ENCODE results near the gene KCNMA1.

Gene KCNMA1

DNA sequence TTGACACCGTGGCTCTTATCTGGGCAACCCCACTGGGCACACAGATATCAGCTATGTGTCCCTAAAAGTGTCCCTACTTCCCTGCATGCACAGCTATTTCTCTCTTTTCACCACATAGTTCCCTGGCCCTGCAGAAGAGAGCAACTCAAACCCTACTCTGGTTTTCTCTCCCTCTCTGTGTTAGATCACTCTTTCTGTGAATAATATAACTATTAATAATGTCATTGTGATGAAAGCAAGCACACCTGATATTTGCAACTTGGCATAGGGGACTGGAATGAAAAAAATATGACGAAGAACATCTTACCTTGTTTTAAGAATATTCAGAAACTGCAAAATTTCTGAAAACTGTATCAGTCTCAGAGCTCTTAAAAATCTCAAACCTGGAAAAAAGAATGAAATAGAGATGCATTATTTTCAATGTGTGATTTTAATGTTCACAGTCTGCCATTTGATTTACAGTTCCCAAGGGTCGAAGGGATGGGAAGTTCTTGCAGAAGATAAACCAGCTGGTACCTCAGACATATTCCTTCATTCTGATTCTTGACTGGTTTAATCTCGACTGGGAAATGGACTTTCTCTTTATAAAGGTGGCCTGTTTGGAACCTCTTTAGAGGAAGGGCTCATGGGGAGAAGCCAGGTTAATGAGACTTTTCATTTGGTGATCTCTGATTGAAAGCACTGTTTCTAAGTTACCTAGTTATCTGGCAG, 516.8 kb downstream of the KCNMA1 start:
- no peak for DNase-seq

DNA sequence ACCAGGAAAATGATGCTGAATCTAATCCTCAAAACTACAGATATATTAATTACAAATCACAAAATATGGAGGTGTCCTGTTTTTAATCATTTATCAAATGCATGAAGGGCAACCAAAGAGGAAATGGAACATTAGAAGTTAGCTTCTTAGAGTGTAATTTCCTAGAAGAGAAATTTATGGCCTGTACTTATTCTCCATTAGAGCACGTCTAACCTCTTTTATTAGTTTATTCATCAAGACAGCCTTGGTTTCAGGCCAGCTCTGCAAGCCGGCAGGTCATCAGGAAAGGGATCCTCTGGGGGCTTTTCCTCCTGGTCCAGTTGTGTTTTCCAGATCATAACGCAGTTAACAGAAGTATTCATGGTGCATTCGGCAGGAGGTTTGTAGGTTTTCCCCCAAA, 517.6 kb downstream of the KCNMA1 start:
- DNase-seq: no peak

DNA sequence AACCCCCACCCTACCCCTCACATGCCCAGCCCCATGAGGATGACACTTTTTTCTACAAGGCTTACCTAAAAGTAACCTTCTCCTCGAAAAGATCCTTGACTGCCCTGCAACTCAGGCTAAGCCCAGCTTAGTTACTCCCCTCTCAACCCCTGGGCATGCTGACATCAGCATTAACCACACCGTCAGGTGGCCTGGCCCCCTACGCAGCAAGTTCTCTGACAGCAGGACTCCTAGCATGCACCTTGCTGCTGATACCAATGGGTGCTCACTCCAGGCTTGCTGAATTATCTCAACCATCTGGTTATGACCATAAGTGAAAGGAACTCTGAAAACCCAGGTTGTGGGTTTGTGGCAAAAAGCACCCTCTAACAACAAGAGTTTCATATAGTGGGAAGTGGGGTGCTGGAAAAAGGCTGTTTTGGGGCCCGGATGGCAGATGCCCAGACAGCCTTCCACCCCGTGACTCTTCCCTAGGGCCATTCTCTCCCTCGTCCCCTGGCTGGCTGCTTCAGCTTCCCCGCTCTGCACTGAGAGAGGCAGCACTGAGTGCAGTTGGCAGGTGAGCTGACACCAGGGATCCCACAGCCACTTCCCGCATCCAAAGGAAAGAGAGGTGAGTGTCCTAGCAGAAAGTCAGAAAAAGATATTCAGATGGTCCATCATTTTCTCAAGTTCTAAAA, 518.9 kb downstream of the KCNMA1 start:
- DNase-seq: no peak

DNA sequence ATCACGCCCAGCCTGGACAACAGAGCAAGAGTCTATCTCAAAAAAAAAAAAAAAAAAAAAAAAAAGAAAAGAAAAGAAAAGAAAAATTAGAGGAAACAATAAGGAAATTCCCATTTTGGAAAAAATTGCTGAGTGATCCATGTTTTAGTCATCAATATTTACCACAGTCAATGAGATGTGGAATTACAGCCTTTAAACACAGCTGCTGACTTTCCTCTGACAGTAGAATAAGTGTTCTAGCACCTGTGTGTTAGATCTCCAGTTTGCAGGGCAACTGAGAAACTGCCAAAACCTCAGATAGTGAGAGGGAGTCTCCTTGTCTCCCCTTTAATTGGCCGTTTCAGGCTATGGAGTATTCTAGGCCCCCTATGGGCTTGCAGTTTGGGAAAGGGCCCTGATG, 520.1 kb downstream of the KCNMA1 start:
- no peak for DNase-seq

DNA sequence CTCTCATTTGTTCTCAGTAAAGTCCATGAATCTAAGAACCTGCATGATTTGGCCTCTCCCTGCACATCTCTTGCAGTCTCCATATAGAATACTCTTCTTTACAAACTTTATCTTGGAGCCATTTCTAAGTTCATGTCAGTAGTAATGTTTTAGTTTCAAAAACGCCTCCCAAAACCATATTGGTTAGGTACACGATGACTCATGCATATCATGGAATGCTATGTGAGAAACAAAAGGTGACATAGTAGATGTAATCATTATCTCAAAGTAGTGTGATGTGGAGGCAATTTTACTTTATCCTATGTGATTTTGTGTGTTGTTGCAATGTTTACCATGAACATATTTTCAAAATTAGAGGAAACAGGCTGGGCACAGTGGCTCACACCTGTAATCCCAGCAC, 520.7 kb downstream of the KCNMA1 start:
- DNase-seq: no peak

DNA sequence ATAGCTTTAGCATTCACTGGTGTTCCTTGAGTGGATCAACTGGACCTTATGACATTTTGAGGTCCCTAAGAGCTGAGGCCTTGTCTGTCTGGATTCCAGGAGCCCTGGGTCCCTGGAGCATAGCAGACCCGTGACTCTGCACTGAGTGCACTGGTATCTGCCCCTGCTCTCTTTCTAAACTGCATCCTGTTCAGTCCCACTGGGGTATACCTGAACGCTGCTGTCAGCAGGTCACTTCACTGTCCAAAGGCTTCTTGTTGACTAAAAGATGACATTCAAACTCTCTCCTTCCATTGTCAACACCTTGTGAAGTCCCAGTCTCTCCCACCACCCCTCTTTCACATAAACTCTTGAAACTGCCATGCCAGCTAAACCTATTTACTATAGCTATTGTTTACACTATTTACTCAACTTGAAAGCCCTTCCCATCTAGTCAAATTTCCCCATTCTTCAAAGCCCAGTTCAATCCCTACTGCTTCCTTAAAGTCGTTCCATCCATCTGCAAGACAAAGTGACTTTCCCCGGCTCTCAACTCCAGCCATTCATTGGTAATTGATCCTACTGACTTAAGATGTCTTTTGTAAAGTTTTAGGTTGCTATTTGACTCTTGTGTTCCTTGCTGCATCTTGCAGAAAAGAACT, 523.3 kb downstream of the KCNMA1 start:
- DNase-seq: no peak

DNA sequence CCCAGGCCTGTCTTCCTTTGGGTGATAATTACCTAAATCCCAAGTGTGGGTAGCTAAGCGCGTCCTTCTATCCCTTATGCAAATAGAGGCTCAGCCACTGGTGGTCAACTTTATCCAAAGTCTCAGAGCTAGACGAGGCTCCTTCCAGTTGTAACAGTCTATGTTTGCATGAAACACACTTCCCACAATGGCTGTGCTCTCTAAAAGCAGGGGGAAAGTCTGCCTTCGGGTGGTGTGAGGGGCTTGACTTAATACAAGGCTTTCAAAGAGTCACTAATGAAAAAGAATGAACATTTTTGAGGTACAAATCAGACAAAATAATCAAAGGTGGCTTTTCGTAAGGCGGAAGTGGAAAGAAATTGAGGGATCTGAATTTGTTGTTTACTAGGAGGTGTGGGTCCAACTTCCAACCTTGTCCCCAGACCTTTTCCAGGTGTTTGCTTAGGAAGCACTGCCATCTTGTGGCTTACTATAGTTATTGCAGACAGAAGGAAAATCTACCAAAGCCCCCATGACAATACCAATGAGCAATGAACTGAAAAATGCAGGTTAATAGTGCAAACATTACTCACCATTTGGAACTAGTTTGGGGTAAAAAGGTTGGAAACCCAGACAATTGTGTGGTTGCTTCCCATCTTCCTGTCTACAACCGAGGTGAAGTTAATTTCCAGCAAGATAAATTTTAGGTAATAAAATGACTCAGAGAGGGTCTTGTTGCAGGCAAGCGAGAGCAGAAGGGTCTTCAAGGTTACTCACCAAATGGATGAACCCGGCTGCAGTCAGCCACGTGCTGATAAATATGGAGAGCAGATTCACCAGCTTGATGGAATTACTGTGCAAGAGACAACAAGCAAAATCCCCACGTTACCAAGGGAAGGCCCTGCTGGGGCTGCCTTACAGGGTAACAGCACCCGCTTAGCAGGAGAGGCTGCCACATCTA, 525.7 kb downstream of the KCNMA1 start:
- DNase-seq: no peak

DNA sequence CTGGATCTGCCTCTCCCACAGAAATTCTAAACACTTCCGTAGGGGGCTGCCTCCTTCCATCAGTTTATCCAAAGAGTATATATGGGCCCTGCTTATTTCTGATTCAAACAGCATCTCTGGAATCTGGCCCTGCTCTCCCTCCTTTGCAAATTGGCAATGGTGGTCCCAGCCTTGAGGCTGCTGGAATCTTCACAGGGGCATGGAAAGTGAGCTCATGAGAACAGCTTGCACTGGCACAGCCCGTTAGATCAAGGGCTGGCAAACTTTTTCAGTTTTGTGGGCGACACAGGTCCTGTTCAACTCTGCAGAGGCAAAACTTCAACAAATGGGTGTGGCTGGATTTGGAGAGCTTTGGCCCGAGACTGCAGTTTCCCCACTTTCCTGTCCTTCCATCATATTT, 526.9 kb downstream of the KCNMA1 start:
- DNase-seq: no peak

DNA sequence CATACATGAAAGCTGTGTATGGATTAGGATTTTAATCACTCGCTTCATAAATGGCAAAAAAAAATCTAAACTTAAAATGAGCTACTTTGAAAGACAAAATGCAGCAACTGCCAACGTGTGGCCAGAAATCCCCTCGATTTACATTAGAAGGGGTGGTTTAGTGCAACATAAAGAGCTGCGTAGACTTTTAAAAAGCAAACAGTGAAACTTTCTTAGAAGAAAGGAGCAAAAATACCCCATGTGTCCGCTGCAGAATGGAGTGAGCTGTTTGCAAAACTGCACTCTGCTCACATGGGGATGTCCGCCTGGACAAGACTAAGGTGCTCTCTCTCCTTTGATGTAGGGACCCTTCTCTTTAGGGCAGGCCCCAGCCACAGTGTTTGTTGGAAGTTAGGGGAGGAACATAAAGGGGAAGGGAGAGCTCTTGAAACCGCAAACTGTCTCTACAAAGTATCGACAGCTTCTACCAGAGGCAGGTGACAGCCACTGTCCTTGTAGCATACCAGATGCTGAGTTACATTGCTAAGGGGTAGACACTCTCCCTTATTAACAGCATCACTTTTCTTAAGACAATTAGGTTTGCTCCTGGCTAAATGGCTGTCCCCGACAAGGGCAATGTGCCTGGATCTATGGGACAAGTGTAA, 528.1 kb downstream of the KCNMA1 start:
- no peak for DNase-seq

DNA sequence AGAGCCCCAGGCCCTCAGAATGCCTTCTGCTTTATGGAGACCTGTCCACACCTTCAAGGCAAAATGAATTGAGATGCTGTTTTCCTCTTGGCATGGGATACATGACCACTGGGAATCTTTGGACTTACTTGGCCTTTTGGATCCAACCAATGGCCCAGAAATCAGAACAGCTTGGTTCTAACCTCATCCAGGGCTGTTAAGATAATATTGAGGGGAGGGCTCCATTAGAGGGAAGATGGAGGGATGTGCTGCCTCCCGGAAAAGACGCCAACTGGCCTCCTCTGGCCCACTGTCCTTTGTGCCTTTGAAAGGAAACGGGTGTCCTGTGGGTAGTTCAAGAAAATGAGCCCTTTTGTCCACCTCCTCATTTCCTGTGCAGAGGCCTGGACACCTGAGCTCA, 530.9 kb downstream of the KCNMA1 start:
- no peak for DNase-seq

DNA sequence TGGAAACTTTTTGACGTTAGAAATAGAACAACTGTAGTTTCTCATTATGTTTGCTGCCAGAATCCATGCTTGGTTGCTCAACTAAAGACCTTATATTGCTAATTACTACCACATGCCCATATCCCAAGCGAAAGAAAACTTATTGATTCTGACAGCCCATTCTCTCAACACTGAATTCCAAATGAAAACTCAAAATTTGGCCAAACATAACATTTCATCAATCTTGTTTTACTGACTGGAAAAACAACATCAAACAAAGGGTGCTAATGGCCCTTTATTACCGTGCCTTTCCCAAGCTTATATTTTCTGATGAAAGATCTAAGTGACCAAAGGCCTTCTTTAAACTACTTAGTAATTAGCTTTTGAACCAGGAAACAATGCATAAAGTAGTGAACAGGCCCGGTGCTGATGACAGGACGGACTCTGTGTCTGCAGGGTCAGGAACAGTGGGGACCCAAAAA, 531.8 kb downstream of the KCNMA1 start:
- DNase-seq: no peak

DNA sequence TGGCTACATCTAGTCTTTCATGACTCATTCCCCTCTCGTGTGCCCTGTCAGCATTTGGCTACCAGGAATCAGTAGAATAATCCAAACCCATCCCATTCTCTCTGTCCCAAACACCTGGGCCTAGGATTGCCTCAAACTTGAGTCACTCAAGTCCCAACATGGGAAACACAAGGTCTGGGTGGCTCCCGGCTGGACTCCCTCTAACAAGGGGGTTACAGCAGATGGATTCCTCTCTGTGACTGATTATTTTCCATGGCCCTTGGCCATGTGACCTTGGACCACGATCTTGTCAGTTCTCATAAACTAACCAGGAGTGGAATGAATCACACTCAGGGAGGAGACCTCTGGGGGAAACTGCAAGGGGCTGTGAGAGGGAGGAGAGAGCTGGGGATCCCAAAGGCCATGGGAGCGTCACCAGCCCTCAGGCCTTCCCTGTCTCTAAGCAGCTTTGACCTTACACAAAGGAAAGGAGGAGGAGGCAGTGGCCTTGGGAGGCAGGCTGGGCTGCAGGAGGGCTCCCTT, 533.1 kb downstream of the KCNMA1 start:
- no peak for DNase-seq

DNA sequence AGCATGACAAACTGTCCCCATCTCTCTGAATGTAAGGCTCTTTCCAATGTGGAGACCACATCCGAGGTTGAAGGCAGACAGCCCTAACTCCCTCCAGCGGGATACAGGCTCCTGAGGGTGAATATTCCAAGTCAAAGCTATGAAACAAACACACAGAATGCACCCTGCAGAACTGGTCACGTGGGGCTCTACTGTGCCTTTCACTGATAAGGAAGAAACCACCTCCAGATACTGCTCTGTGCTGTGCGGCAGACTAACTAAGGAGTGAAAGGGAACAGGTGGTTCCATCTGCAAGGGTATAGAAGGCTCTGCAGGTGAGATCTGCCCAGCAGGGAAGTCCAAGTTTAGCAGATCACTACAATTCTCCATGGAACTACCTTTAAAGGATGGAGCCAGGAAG, 534.4 kb downstream of the KCNMA1 start:
- no peak for DNase-seq

DNA sequence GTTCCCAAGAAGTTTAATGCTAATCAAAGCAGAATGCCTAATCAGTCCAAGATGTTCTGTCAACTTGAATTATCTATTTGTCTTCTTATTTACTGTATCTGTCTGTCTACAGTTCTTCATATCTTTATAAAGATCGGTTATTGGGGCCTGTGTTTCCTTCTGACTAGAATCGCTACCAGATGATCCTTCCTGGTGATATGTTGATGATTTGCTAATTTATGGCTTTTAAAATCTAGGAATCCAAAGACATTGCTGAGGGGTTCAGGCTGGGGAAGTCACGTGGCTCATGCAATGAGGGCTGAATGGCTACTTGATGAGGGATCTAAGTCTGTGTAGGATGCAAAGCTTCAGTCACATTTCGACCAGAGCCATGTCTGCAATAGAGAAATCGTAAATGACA, 536.3 kb downstream of the KCNMA1 start:
- DNase-seq: no peak

DNA sequence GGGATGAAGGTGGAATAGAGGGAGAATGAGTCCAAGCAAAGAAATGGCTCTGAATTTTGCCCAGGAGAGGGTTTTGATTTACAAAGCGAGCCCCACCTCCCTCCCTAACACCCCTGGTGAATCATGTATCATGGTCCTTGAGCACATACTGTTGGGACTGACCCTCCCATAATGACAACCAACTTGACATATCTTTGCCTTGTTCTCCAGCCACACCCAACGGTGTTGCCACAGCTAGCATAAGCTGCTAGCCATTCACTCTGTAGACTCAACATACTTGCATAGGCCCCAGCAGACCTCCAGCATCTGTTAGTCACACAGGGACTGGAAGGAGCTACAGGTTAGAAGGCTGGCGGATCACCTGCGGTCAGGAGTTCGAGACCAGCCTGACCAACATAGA, 538.5 kb downstream of the KCNMA1 start:
- DNase-seq: no peak

DNA sequence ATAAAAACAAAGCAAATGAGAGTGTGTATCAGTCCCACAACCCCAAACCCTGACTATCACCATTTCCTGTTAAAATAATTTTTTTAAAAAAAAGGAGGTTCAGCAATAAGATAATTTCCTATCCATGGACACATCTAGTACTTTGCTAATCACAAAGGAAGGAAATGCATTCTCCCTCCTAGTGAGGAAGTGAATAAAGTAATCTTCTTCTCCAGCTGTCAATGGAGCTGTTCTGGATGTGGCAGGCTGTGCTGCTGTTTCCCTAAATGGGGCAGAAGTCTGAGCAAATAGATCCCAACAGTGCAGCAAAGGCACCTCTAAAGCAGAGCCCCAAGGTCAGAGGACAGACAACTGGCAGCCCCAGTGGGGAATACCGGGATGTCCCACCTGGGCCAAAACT, 540.0 kb downstream of the KCNMA1 start:
- DNase-seq: no peak

DNA sequence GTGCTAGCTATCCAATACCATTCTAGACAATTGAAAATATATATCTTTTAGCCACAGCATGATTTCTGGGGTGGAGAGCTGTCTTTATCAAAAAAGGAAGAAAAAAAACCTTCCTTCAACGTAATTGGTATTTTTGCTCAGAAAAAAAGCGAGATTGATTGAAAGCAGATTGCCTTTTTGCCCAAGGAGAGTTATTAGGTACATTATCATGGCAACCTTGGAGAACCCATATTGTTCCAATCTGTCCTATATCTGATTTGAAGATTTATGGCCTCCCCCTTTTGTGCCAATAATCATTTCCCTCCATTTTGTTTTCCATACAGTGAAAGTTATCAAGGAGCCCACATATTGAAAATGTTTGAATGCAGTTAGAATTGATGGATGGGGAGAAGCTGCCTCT, 544.5 kb downstream of the KCNMA1 start:
- no peak for DNase-seq

DNA sequence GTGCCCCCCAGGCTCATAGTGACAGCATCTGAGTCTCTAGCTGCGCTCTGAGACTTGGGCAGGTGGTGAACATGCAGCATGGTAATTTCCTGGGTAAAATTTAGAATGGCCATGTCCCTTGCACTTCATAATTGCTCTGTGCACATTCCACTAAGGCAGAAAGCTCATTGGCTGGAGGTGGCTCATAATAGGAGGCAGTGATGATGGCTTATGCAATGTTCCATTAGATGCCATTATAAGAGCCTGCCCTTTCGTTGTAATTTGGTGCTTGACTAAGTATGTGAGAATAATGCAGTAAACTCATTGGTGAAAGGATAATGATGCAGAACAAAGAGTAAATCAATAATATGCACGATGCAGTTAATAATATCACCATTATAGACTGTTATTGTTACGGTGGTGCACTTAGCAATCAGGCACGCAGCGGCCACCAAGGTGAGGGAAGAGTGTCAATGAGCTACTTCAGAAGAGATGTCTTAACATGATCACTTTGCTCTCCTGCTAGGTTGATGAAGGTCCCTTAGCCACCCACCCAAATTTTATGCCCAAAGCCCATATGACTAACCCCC, 545.9 kb downstream of the KCNMA1 start:
- no peak for DNase-seq

DNA sequence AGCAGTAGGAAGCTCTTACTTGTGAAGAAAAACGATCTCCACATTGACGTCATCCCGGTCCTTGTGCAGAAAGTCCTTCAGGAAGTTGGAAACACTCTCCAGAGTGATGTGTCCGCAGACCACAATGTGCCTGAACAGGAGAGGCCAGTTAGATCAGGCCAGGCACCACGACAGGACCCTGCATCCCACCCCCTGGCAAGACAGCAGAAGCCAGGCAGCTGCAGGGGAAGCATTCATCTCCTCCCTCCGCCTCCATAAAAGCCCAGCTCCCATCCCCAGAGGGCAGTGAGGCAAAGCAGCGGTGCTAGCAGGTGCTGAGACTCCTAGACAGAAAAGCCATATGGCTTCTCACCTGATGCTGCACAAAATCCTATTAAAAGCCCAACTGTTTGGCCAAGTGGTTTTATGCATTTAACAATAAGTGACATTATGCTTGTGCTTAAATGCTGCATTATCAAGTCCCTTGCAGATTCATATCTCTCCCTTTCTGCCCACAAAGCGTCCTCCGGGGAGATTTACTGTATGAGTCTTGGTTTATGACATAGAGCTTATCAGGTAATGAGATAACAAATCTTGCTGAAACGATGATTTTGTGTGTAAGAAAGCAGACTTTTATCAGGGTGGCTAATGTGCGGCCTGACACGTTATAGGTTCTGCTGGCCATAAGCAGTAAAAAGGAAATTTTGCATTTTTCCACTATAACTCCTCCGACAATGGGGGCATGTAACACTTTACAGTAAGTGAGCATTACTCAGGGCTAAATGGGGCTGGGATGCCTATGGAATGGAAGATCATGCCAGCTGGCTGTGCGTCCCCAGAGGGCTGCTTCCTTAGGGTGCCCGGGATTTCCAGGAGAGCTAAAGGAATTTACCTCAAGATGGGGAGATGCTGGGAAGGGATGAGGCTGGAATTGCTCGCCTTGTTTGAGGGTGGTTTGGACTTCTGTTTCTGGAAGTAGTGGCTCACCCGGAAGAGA, 546.9 kb downstream of the KCNMA1 start:
- DNase-seq: no peak

DNA sequence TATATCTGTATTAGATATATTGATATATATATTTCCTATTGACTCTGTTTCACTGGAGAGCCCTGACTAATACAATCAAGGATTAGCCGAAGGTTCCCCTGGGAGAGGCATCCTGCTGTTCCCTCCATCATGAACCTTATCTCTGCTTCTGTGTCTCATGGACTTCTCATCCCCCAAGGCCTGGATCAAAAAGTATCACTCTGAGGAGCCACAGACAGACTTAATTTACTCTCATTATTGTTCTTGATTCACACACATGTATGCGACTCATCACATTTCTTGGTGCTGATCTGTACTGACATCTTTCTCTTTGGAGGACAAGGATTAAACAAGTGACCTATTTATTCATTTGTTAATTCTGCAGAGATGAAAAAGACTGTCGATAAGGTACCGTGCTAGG, 550.2 kb downstream of the KCNMA1 start:
- no peak for DNase-seq

DNA sequence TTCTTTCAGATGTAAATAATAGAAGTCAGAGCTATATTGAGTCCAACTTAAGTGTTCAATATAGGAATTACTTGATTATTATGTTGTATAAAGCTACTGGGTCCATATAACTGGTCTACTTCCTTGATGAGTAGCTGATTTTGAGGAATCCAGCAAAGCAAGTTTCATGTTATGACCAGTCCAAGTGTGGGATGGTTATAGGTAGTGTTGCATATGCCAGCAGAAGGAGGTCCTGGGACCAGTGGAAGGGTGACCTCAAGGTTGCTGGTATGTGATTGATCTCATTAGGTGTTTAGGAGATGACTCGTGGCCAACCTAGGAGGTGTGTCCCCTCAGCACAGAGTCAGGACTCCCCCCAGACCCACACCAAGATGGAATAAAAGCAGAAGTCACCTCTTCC, 551.5 kb downstream of the KCNMA1 start:
- no peak for DNase-seq
